IPS-NIHi7 (cell line): ENCODE results near the gene PABPC1L.
A peak's percentile ranks its signal among the peaks of the same experiment; 100 is the strongest.

Experiments used
- DNase-seq: peaks from one replicate; pipeline ENCODE4 v3.0.0; 2012; ENCODE audit warnings: mixed read lengths; ENCODE audit errors: extremely low spot score

Gene PABPC1L

DNA sequence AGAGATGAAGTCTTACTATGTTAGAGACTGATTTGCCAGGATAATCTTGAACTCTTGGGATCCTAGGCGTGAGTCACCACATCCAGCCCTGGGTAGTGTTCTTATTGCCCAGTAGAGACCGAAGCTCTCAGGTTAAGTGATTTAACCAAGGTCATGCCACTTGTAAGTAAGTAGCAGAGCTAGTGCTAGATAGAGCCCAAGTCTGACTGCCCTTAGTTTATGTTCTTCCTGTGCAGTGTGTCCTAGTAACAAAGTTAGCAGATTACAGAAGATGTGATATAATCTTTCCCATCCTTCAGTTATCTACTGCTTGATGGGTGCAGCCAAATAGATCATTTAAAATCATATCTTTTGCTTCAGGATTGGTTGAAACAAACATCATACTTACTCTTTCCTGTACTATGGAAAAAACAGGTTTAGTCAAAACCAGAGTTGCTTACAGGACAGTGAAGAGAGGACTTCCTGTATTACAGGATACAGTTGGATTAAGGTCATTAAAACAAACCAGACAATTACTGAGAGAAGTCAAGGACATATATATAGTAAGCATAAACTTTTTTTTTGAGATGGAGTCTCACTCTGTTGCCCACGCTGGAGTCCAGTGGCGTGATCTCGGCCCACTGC lies 9.5 kb upstream of the PABPC1L start:
- DNase-seq: no peak

DNA sequence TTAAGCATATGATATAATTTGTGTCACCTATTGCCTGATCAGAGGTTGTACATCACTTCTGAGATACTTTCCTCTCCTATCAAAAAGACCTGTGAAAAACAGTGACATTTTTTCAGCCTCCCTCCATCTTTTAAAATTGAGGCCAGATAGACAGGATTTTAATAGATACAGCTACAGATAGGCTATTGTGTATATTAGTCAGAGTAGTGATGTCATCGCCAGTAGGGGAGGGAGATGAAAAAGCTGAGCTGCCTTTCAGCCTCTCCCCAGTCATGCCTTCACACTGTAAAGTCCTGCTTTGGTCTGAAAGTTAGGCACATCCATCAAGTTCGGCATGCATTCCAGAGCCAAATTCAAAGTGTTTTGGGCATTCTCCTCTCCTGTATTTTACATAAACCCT lies 7.9 kb upstream of the PABPC1L start:
- no peak for DNase-seq

DNA sequence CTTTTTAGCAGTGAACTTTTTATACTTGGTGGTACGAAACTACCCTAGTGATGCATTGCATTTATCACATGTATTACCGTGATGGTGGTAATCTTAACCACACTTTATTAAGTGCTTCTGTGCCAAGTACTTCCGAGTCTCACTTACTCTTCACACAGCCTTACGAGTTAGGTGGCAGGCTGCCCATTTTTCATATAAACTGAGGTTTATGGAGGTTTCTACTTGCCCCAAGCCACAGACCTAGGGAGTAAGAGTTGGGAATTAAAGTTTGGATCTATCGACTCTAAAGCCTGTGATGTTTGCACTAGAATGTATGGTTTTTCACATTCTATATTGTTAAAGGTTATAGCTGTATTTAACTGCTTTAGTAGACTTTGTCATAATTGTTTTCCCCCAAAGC lies 5.5 kb upstream of the PABPC1L start:
- no peak for DNase-seq

DNA sequence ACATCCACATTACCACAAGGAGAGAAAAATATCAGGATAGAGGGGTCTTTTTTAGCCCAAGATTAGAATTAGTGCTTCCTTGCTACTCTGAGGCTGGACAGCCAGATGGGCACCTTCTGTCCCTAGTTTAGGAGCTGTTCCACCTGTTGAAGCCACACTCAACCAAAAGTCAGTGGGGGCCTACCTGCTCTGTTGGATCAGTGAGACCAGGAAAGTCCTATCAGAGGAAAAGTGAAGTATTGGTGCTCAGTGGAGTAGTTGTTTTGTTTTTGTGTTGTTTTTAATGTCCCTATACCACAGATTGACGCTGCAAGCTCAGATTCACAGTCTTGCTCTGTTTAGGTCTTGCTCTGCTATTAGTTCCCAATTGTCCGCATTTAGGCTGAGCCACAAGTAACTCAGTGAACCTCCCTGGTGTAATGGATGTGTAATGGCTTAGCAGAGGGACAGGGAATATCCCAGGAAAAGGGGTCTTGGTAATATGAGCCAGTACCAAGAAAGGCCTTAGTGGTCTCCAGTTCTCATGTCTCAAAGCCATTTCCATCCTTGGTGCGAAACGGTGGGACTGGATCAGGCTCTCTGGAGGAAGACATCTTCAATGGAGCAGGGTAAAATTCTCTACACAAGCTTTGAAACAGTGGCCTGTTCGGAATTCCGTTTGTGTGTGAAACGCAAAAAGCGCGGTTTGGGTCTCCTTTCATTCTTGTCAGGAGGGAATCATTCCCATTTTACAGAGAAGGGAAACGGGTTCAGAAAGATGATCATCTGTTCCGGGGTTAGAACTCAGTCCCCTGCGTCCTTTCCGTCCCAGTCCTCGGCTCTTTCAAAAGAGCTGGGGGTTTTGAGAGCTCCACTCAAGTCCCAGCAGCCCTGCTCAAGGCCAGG lies 631 bp upstream of the PABPC1L start:
- no peak for DNase-seq

DNA sequence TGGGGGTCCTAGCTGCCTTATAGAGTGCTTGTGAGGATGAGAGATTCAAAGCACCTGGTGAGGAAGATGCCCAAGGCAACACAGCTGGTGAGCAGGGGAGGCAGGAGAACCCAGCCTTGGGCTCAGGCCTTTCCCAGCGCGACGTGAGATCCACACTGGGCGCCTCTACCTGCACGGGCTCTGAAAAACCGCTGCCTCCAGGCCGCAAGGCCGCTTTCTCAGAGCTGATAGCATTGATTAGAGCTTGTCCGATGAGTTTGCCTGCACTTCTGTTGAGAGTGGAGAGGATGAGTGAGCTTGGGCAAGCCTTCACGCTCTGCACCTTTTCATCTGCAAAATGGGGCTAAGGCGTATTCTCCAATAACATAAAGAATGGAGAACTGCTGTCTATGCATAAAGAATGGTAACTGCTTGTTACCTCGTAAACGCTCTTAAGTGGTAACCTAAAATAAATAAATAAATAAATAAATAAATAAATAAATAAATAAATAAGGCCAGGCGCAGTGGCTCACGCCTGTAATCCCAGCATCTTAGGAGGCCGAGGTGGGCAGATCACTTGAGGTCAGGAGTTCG lies 916 bp downstream of the PABPC1L start:
- no peak for DNase-seq

DNA sequence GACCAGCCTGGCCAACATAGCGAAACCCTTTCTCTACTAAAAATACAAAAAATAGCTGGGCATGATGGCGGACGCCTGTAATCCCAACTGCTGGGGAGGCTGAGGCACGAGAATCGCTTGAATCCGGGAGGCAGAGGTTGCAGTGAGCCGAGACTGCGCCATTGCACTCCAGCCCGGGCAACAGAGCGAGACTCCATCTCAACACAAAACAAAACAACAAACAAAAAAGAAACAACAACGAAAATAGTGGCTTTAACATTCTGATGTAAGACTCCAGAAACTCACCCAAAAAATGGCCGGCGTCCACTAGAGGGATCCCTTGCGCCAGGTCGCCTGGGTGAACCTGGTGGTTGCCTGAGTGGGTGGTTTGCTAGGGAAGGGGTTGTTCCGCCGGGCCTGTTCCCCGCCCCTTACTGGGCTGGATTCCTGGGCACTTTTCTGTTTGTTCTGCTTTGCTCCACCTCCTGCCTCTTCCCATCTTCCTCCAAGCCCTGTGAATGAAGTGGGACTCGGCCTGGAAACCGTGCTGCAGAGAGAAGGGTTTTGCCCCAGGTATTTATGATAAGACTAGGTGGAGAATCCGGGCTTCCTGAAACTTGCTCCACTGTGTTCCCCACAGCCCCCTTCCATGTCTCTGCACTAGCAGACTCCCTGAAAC lies 1.5 kb downstream of the PABPC1L start:
- DNase-seq: peak; percentile 94

DNA sequence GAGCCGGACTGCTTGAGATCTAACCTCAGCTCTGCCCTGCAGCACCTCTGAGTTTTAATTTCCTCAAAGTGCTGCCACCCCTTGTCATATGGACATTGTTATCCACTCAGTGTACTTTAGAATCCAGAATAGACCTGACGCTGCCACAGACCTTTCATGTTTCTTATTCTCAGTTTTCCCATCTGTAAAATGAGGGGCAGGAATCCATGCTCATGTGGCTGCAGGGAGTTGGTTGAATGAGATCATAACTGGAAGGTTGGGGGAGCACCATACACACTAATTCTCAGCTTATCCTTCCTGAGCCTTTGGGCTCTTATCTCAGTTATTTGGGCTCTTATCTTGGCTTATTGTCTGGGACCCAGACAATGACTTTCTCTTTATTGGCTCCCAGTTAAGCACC lies 2.3 kb downstream of the PABPC1L start:
- DNase-seq: no peak

DNA sequence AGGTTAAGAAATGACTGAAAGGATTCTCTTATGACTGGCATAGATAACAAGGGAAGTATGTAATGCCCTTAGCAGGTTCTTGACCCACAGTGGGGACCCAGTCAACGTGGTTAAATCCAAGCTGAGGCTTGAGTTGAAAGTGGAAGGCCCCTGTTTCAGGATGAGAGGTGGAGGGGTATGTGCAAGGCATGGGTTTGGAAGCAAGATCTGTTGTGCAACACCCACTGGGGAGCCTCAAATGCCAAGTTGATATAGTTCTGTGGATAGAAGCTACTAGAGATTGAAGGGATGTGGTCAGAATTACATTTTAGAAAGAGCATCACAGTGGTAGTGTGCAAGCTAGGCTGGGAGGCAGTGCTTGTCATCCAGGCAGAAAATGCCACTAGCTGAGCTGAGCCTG lies 5.1 kb downstream of the PABPC1L start:
- no peak for DNase-seq

DNA sequence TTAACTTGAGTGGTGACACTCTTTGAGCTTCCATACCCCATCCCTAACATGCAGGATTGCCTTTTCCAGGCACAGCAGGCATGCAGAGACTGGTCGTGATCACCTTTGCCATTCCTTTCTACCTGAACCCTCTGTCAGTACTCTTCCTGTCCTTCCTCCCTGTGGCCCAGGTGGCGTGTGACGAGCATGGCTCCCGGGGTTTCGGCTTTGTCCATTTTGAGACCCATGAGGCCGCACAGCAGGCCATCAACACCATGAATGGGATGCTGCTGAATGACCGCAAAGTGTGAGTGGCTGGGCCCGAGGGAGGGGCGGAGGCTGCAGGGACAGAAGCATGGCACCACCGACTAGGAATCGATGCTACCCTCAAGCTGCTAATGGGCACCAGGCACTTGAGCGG lies 6.7 kb downstream of the PABPC1L start:
- DNase-seq: no peak

DNA sequence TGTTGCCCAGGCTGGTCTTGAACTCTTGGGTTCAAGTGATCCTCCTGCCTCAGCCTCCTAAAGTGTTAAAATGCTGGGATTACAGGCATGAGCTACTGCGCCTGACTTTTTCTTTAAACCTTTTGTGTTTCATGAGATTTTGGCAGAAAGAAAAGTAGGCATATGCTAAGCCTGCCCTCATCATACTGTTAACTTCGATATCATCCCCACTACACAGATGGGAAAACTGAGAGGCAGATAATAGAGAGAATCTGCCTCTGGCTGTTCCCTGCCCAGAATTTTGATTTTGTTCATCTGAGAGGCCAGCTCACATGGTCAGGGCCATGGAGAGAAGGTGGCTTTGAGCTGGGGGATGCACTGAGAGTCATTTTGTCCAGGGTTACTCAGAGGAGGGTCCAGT lies 7.5 kb downstream of the PABPC1L start:
- no peak for DNase-seq

DNA sequence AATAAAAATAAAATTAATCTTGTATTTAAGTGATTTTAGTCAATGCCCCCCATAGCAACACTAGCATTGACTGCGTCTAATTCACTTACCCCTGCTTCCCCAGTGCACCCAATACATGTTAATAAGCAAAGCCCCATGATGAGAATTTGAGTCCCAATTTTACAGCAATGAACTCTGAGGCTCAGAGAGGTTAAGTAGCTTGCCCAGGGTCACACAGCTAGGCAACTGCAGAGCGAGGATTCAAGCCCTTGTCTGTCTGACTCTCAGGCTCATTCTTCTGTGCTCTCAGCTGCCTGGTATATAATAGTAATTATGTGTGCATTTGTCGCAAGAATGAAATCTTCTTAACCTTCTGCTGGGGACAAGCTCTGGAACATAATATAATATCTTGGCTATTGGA lies 8.5 kb downstream of the PABPC1L start:
- DNase-seq: no peak

DNA sequence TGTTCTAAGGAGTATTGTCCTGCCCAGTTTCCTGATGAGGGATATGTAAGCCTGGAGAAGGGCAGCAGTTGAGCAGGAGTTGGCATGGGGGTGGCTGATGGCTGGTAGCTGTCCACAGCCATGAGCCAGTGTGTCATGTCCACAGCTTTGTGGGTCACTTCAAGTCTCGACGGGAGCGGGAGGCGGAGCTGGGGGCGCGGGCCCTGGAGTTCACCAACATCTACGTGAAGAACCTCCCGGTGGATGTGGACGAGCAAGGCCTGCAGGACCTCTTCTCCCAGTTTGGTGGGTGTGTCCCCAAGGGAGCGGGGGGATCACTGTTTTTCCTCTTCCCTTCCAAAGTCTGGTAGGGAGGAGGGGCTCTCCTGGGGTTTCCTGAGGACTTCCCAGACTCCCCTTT lies 8.9 kb downstream of the PABPC1L start:
- DNase-seq: no peak

DNA sequence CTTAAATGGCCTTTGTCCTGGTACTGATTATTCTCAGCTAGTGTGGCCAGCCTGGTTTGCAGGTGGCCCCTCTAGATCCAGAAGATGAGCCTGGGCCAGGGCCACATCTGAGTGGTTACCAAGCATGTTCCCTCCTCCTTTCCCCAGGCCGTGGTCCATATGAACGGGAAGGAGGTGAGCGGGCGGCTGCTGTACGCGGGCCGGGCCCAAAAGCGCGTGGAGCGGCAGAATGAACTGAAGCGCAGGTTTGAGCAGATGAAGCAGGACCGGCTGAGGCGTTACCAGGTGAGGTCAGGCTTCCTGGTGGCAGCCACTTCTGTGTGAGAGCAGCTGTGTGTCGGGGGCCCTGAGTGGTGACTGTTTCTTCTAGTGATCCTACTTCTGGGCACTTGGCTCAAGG lies 11.6 kb downstream of the PABPC1L start:
- DNase-seq: no peak

DNA sequence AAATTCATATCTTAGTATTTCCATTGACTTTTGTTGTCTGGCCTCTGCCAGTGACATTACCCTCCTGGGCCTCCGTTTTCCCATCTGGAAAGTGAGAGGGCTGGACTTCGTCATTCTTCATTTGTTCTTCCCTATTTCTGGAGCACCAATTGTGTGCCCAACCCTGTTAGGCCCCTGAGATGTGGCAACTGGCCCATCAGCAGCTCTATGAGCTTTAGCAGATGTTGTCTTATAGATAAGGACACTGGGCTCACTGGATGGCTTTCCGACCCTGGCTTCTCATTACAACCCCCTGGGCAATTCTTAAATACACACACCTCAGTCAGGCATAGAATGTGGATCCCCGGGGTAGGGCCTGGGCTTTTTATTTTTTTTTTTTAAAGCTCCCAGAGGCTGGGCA lies 14.7 kb downstream of the PABPC1L start:
- DNase-seq: no peak

DNA sequence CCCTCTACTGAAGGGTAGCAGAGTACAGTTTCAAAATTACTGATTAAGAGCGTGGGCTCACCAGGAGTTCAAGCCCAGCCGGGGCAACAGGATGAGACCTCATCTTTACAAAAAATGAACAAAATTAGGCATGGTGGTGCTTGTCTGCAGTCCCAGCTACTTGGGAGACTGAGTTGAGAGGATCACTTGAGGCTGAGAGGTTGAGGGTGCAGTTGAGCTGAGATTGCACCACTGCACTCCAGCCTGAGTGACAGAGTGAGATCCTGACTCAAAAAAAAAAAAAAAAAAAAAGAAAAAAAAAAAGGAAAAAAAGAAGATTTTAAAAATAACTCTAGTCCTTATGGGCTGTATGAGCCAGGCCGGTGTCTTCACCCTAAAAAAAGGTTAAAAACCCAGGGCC lies 18.7 kb downstream of the PABPC1L start:
- no peak for DNase-seq

DNA sequence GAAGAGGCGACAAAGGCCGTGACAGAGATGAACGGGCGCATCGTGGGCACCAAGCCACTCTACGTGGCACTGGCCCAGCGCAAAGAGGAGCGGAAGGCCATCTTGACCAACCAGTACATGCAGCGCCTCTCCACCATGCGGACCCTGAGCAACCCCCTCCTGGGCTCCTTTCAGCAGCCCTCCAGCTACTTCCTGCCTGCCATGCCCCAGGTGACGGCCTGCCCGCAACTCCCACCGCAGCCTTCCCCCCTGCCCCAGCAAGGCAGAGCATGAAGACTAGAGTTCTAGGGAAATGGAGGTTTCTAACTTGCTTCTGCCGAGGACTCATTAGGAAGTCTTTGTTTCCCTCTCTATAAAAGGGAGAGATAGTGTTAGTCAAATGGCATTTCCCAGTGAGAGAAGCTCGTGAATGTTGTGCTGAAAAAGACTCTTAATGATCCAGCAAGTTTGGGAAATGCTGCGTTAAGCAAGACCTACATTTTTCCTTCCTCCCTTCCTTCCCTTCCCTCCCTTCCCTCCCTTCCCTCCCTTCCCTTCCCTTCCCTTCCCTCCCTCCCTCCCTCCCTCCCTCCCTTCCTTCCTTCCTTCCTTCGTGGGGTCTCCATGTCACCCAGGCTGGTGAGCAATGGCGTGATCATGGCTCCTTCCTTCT lies 20.8 kb downstream of the PABPC1L start:
- DNase-seq: no peak

DNA sequence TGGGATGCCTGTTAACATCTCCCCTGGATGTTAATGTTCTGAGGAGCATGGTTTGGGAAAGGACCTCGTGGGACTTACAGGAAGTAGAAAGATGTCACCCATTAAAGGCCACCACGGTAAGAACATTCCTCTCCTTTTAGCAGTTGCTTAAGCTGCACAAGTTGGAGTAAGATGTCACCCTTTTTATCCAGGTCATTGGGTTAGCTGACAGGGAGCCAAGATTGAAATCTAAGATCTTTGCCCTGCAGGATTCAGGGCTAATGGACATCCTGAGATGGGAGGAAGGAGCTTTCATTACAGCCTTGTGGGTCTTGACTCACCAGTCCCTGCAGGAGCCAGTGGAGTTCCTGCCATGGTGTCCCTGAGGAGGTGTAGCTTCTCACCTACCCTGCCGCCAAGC lies 22.1 kb downstream of the PABPC1L start:
- no peak for DNase-seq

DNA sequence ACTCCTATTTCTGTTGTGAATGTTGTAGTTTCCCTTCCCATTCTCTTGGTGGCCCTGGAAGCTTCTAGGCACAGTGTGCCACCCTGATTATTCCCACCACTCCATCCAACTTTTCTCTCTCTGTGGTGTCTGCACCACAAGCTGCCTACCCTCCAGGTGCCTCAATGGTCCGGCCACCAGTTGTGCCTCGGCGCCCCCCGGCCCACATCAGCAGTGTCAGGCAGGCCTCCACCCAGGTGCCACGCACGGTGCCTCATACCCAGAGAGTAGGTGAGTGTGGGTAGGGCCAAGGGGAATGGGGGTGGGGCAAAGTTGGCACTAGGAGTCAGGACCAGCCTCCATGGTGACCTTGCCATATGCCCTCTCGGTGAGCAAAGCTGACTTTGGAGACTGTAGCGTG lies 23.1 kb downstream of the PABPC1L start:
- DNase-seq: no peak

DNA sequence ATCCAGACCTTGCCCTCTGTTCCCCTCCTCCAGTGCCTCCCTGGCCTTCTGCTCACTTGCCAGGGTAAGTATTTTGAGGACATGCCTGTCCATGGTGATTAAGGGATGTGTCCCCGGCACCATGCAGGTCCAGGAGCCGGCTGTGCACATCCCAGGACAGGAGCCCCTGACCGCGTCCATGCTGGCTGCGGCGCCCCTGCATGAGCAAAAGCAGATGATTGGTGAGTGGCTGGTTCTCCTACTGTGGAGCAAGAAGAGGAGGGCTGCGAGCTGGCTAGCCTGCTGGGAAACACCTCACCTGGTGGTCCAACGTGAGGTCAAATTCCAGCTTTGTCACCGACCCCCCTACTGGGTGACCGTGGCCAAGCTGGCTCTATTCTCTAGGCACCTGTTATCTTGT lies 26.6 kb downstream of the PABPC1L start:
- DNase-seq: no peak

DNA sequence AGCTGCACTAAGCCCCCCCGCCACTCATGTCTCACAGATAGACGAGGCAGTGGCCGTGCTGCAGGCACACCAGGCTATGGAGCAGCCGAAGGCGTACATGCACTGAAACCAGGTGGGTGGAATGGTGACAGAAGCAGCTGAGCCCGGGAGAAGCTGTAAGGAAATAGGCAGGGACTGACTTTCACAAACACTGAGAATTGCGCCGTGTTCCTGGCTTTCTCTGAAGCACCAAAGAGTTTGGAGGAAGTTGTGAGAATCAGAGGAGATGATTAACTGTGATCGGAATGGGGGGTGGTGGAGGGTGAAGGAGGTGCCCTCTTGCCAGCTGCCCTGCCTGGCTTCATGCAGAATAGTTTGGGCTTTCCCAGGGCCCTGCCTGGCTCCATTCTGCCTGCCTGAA lies 28.8 kb downstream of the PABPC1L start:
- no peak for DNase-seq

DNA sequence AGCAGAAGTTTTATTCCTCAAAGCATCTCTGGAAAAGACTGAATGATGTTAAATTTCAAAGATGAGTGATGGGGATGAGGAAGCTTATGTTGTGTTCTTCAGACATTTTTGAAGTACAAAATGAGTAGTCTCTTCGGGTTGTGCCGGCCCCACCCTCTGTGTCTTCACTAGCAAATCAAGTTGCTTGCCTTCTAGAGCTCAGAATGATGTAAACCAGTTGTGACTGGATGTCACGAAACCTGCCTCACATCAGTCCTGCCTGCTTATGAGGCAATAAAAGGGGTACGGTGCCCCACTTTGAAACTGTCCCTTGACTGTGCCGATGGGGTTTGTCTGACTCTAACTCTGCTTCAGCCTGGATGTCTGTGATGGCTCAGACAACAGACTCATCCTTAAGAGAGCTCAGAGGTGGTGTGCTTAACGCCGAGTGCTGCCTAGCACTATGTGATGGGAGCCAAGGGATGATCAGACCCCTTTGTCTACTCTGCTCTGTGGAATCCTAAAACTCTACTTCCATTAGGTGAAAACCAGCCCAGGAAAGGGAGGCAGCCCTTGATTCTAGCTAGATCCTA lies 31.3 kb downstream of the PABPC1L start:
- no peak for DNase-seq
